GM19099 (cell line): Measurements from ENCODE around the gene NLRC3.
A peak's percentile ranks its signal among the peaks of the same experiment; 100 is the strongest.

Source experiments
- POLR2A ChIP-seq: IDR thresholded peaks from 3 replicates; pipeline ENCODE4 v1.6.1; 2011; ENCODE audit warnings: low read depth; ENCODE audit not compliant: insufficient read length; ENCODE audit errors: extremely low read depth

The NLRC3 gene

GRCh38 chr16:3577302-3577752 lies at the start of gene NLRC3:
TSS of gene NLRC3 (minus strand) at chr16:3577403. CDS start at chr16:3565036, 12,367 bp downstream.
- TF ChIP-seq POLR2A, result peak; percentile 71

GRCh38 chr16:3625911-3626732 lies 48.9 kb upstream of the NLRC3 start:
- no peak for TF ChIP-seq POLR2A

- no peak for TF ChIP-seq POLR2A
Measured at GRCh38 chr16:3625331-3625730, 48.1 kb upstream of the NLRC3 start.

- TF ChIP-seq POLR2A, result no peak
Measured at GRCh38 chr16:3623642-3624041, 46.4 kb upstream of the NLRC3 start.

GRCh38 chr16:3618769-3619141 lies 41.6 kb upstream of the NLRC3 start:
- no peak for TF ChIP-seq POLR2A

- TF ChIP-seq POLR2A, result no peak
Measured at GRCh38 chr16:3612510-3613466, 35.6 kb upstream of the NLRC3 start.

- peak; percentile 88 for TF ChIP-seq POLR2A
Measured at GRCh38 chr16:3611146-3611975, 34.2 kb upstream of the NLRC3 start, which contains the start of gene SLX4. TSS of gene SLX4 (minus strand) at chr16:3611606. CDS start at chr16:3608964, 2,642 bp downstream.

GRCh38 chr16:3610698-3611145 lies 33.5 kb upstream of the NLRC3 start:
- TF ChIP-seq POLR2A, result no peak

GRCh38 chr16:3609895-3610697 lies 32.9 kb upstream of the NLRC3 start:
- TF ChIP-seq POLR2A, result no peak

GRCh38 chr16:3608069-3608468 lies 30.9 kb upstream of the NLRC3 start:
- TF ChIP-seq POLR2A, result no peak

GRCh38 chr16:3607634-3608033 lies 30.4 kb upstream of the NLRC3 start:
- TF ChIP-seq POLR2A, result no peak

GRCh38 chr16:3607161-3607560 lies 30.0 kb upstream of the NLRC3 start:
- TF ChIP-seq POLR2A, result no peak

- no peak for TF ChIP-seq POLR2A
Measured at GRCh38 chr16:3606441-3606840, 29.2 kb upstream of the NLRC3 start.

- TF ChIP-seq POLR2A, result no peak
Measured at GRCh38 chr16:3602320-3602653, 25.1 kb upstream of the NLRC3 start.
